B cell (primary cell): ENCODE measurements around the gene BCO1. TPM values are rescaled to one million over a fixed set of nuclear protein-coding genes. Genes with fewer than 3 reads are reported as not detected.

Source experiments
- ATAC-seq: fragments of 200-7000 bp; cut with Tn5 transposase; one replicate; pipeline ENCODE4 v1.10.0; 2021; ENCODE audit warnings: low read depth, mild to moderate bottlenecking, moderate number of reproducible peaks, moderate library complexity
- CTCF ChIA-PET: fragments of 350-600 bp; sonication (Branson Sonifier 250); formaldehyde crosslinking; loops from one replicate; lab custom pipeline; 2021; ENCODE audit warnings: antibody characterized with exemption, inconsistent platforms; lab: Charles Lee
- POLR2A ChIA-PET: fragments of 350-600 bp; sonication (Branson Sonifier 250); formaldehyde crosslinking; loops from one replicate; lab custom pipeline; 2021; ENCODE audit warnings: antibody characterized with exemption; lab: Charles Lee
- DNase-seq: peaks from one replicate; pipeline ENCODE4 v3.0.0; 2013
- H2AFZ ChIP-seq: 2 replicates; pipeline ENCODE4 v1.6.1; 2012; ENCODE audit warnings: mild to moderate bottlenecking, low read depth, low read length; ENCODE audit not compliant: insufficient read depth, poor library complexity, severe bottlenecking
- H3K27ac ChIP-seq, 2 donors: 1 replicate in 1 of 2; 2 replicates in 1 of 2; pipeline ENCODE4 v1.5.1; 2012 to 2013; ENCODE audit warnings: low read length in 2 of 2, mild to moderate bottlenecking in 2 of 2, moderate library complexity in 1 of 2
- H3K27me3 ChIP-seq, 4 experiments: fragments of 200-600 bp in 1 of 4; sonication (generic) in 1 of 4; replicated peaks in 1 of 4; 1 replicate in 2 of 4; 2 replicates in 2 of 4; pipeline versions ENCODE4 v1.6.1 to v1.7.0; 2013 to 2016; ENCODE audit warnings: low read length in 3 of 4, mild to moderate bottlenecking in 2 of 4, mixed read lengths in 1 of 4, moderate library complexity in 1 of 4; ENCODE audit not compliant: insufficient read depth in 4 of 4, control insufficient read depth in 3 of 4; ENCODE audit errors: control extremely low read depth in 1 of 4
- H3K36me3 ChIP-seq, 2 experiments: replicated peaks in 1 of 2; 1 replicate in 1 of 2; 2 replicates in 1 of 2; pipeline versions ENCODE4 v1.6.1 to v1.7.1; 2013; ENCODE audit warnings: low read length in 1 of 2; ENCODE audit not compliant: insufficient read depth in 2 of 2, control insufficient read depth in 1 of 2; ENCODE audit errors: control extremely low read depth in 1 of 2, extremely low read depth in 1 of 2
- H3K4me1 ChIP-seq, 2 donors: fragments of 200-600 bp in 1 of 2; sonication (generic) in 1 of 2; 1 replicate in 1 of 2; 2 replicates in 1 of 2; pipeline versions ENCODE4 v1.5.1 to v1.6.1; 2013 to 2017; ENCODE audit warnings: low read length in 2 of 2; ENCODE audit not compliant: control insufficient read depth in 2 of 2, insufficient read depth in 2 of 2
- H3K4me2 ChIP-seq: replicated peaks from 2 replicates; pipeline ENCODE3; 2012; ENCODE audit warnings: mild to moderate bottlenecking, low read depth, low read length; ENCODE audit not compliant: poor library complexity, severe bottlenecking
- H3K4me3 ChIP-seq, 5 experiments: fragments of 200-600 bp in 1 of 5; sonication (generic) in 1 of 5; 1 replicate in 3 of 5; 2 replicates in 2 of 5; pipeline versions ENCODE4 v1.5.1 to v1.7.0; 2011 to 2016; ENCODE audit warnings: low read length in 4 of 5, mild to moderate bottlenecking in 4 of 5, low read depth in 2 of 5, control low read depth in 1 of 5, moderate library complexity in 1 of 5; ENCODE audit not compliant: insufficient read depth in 1 of 5; ENCODE audit errors: control extremely low read depth in 1 of 5, extremely low read depth in 1 of 5
- H3K79me2 ChIP-seq: fragments of 200-600 bp; sonication (generic); one replicate; pipeline ENCODE4 v1.6.0; 2016; ENCODE audit warnings: low read length; ENCODE audit not compliant: control insufficient read depth, insufficient read depth
- H3K9ac ChIP-seq: fragments of 200-600 bp; sonication (generic); 2 replicates; pipeline ENCODE4 v1.6.1; 2017; ENCODE audit warnings: mild to moderate bottlenecking, low read length, moderate library complexity
- H3K9me3 ChIP-seq, 3 donors: one replicate each; pipeline versions ENCODE4 v1.6.1 to v1.7.1; 2013; ENCODE audit warnings: low read length in 2 of 3; ENCODE audit not compliant: control insufficient read depth in 2 of 3, insufficient read depth in 1 of 3; ENCODE audit errors: control extremely low read depth in 1 of 3
- H4K20me1 ChIP-seq: 2 replicates; pipeline ENCODE4 v1.6.0; 2012; ENCODE audit warnings: mild to moderate bottlenecking, low read length; ENCODE audit not compliant: insufficient read depth, control insufficient read depth, poor library complexity, severe bottlenecking
- H3K27ac Mint-ChIP-seq: one replicate; pipeline ENCODE4 v1.8.0; 2021; ENCODE audit warnings: mixed read lengths
- H3K27me3 Mint-ChIP-seq: one replicate; pipeline ENCODE4 v1.8.0; 2021; ENCODE audit warnings: mixed read lengths
- H3K4me1 Mint-ChIP-seq: one replicate; pipeline ENCODE4 v1.8.0; 2021; ENCODE audit warnings: mixed read lengths
- H3K4me3 Mint-ChIP-seq: one replicate; pipeline ENCODE4 v1.8.0; 2021; ENCODE audit warnings: mixed read lengths
- H3K9me3 Mint-ChIP-seq: one replicate; pipeline ENCODE4 v1.8.0; 2022; ENCODE audit warnings: mixed read lengths; ENCODE audit not compliant: insufficient read depth
- CTCF ChIP-seq: fragments of 200-600 bp; IDR thresholded peaks from one replicate; pipeline ENCODE4 v1.8.0; 2022; ENCODE audit warnings: antibody characterized with exemption, mild to moderate bottlenecking
- EZH2 ChIP-seq: IDR thresholded peaks from 2 replicates; pipeline ENCODE4 v1.6.1; 2012; ENCODE audit warnings: borderline replicate concordance, low read depth, mild to moderate bottlenecking, moderate library complexity, low read length; ENCODE audit not compliant: insufficient read depth, poor library complexity, severe bottlenecking
- WGBS: methylation state at CpG from one replicate; pipeline ENCODE4 v1.1.5; 2013; ENCODE audit warnings: missing lambda C conversion rate; ENCODE audit not compliant: insufficient coverage; 5-methylcytosine and 5-hydroxymethylcytosine counted together
- intact Hi-C: fragments of 100-400 bp; cut with micrococcal nuclease; formaldehyde crosslinking; loops from one replicate; pipeline ENCODE4 v1.10.0; 2022
- polyA plus RNA-seq: library from polyadenylated mRNA; depleted of rRNA; stranded (reverse); fragments of >200 nt; gene quantifications from 2 replicates; pipeline ENCODE4 v1.2.3, GENCODE V29; 2012
- total RNA-seq, 2 donors: library from RNA; stranded (reverse); fragments of 120-200 nt in 1 of 2; gene quantifications; 1 replicate in 1 of 2; 2 replicates in 1 of 2; pipeline versions ENCODE4 v1.2.3 to v1.2.4, GENCODE V29; 2013 to 2022

Gene BCO1
- total and polyA plus RNA-seq, 2 donors (not counting 1 experiment from before 2014, with no cell fraction given) = not detected

GRCh38 chr16:81268509-81268908, 30.0 kb downstream of the BCO1 start:
- DNase-seq (no peak), ATAC-seq (no peak)
- Histone ChIP-seq H3K4me1 (no peaks in the 10 kb centered on the region), H3K27ac (no peak overlapping the region), H3K4me2 (no peak overlapping the region), H4K20me1 (no peaks in the 10 kb centered on the region), H3K9me3 (no peaks in the 10 kb centered on the region), H3K27me3 (peaks cover 0 to 3% (median 0%) of the 10 kb centered on the region in 4 experiments), H3K9ac (no peak overlapping the region), H3K36me3 (no peaks in the 10 kb centered on the region), H3K79me2 (no peaks in the 10 kb centered on the region), H3K4me3 (no peak overlapping the region), H2AFZ (no peak overlapping the region)
- intact Hi-C loops = no loop called here
- H3K27ac Mint-ChIP-seq = no peak overlapping the region
- no peaks in the 10 kb centered on the region for H3K4me1 Mint-ChIP-seq
- H3K9me3 Mint-ChIP-seq = no peaks in the 10 kb centered on the region
- ChIA-PET POLR2A (no interaction called here), CTCF (no interaction called here)
- H3K4me3 Mint-ChIP-seq = no peak overlapping the region
- TF ChIP-seq EZH2 (no peak), CTCF (no peak)
- H3K27me3 Mint-ChIP-seq = peaks cover 16% of the 10 kb centered on the region
- 86% methylated on average over 1 of the region's 5 CpGs for WGBS

GRCh38 chr16:81273223-81273950, 34.9 kb downstream of the BCO1 start:
- Mint-ChIP-seq H3K4me1 (no peaks in the 10 kb centered on the region), H3K4me3 (no peak overlapping the region), H3K9me3 (no peaks in the 10 kb centered on the region), H3K27ac (no peak overlapping the region), H3K27me3 (peaks cover 22% of the 10 kb centered on the region)
- Histone ChIP-seq H3K4me1 (no peaks in the 10 kb centered on the region), H3K9me3 (no peaks in the 10 kb centered on the region), H3K36me3 (no peaks in the 10 kb centered on the region), H3K4me2 (no peak overlapping the region), H3K27me3 (peaks cover 0 to 4% (median 0%) of the 10 kb centered on the region in 4 experiments), H4K20me1 (no peaks in the 10 kb centered on the region), H3K9ac (no peak overlapping the region), H2AFZ (no peak overlapping the region), H3K27ac (no peak overlapping the region), H3K4me3 (no peak overlapping the region), H3K79me2 (no peaks in the 10 kb centered on the region)
- intact Hi-C loops = no loop called here
- DNase-seq (no peak), ATAC-seq (no peak)
- POLR2A ChIA-PET = no interaction called here
- CTCF ChIA-PET = interaction anchor here (0.7 kb wide), 1 partner anchor 13 kb away, joined by 3 read pairs; no protein-coding TSS in a partner anchor
- TF ChIP-seq EZH2 = no peak
- TF ChIP-seq CTCF = no peak
- 88% methylated on average over 9 of the region's 10 CpGs for WGBS
